Activated CD4-positive, alpha-beta memory T cell treated with anti-CD3 and anti-CD28 coated beads, Interleukin-2, amount 10 ng/mL, durations not matched to agents 7 days and 5 days (primary cell): ENCODE results near the gene ZBTB17. TPM values are rescaled to one million over a fixed set of nuclear protein-coding genes. Genes with fewer than 3 reads are reported as not detected.
A peak's percentile ranks its signal among the peaks of the same experiment; 100 is the strongest.
"Not testable (repeated sequence)": the region's sequence is repeated elsewhere in the genome, so short reads cannot be mapped to it uniquely, and the experiment has no call there.

Experiments
- CTCF ChIA-PET: fragments of 350-600 bp; sonication (Branson Sonifier 250); formaldehyde crosslinking; loops from one replicate; lab custom pipeline; 2021; ENCODE audit warnings: antibody characterized with exemption, inconsistent platforms; lab: Charles Lee
- POLR2A ChIA-PET: fragments of 350-600 bp; sonication (Branson Sonifier 250); formaldehyde crosslinking; loops from one replicate; lab custom pipeline; 2021; ENCODE audit warnings: antibody characterized with exemption; lab: Charles Lee
- DNase-seq: peaks from one replicate; pipeline ENCODE4 v3.0.0-alpha.2; 2020
- H3K27ac Mint-ChIP-seq: one replicate; pipeline ENCODE4 v1.8.0; 2021; ENCODE audit warnings: mild to moderate bottlenecking, mixed read lengths
- H3K27me3 Mint-ChIP-seq: one replicate; pipeline ENCODE4 v1.8.0; 2021; ENCODE audit warnings: mixed read lengths
- H3K36me3 Mint-ChIP-seq: one replicate; pipeline ENCODE4 v1.8.0; 2021; ENCODE audit warnings: low read depth, mixed read lengths
- H3K4me1 Mint-ChIP-seq: one replicate; pipeline ENCODE4 v1.8.0; 2021; ENCODE audit warnings: mixed read lengths
- H3K4me3 Mint-ChIP-seq: one replicate; pipeline ENCODE4 v1.8.0; 2021; ENCODE audit warnings: mild to moderate bottlenecking, mixed read lengths
- H3K9me3 Mint-ChIP-seq: one replicate; pipeline ENCODE4 v1.8.0; 2021; ENCODE audit warnings: mixed read lengths
- total RNA-seq, 2 experiments: library from RNA; stranded (reverse); gene quantifications; one replicate each; pipeline ENCODE4 v1.2.3, GENCODE V29; 2021

Gene ZBTB17
- total RNA-seq, 2 experiments from 2014 or later: 43.8 to 48.0 TPM

- ChIA-PET CTCF (interaction anchor here (1.2 to 1.3 kb wide), 2 partner anchors 12 to 80 kb away, joined by 3 to 7 read pairs; no protein-coding TSS in a partner anchor), POLR2A (interaction anchor here (0.8 to 1.3 kb wide), 2 partner anchors 59 to 61 kb away, joined by 3 read pairs; no protein-coding TSS in a partner anchor)
- no peak overlapping the region for H3K27ac Mint-ChIP-seq
Measured at GRCh38 chr1:15895233-15895632, 80.7 kb downstream of the ZBTB17 start.

GRCh38 chr1:15892857-15893599 lies 82.9 kb downstream of the ZBTB17 start:
- peak overlapping the region; percentile 70 for H3K27ac Mint-ChIP-seq
- H3K36me3 Mint-ChIP-seq: peaks cover 37% of the 10 kb centered on the region
- CTCF ChIA-PET: interaction anchor here (1.5 kb wide), 1 partner anchor 101 kb away, joined by 3 read pairs; no protein-coding TSS in a partner anchor
- H3K27me3 Mint-ChIP-seq, H3K4me3 Mint-ChIP-seq, H3K9me3 Mint-ChIP-seq, DNase-seq: not testable (repeated sequence)
- POLR2A ChIA-PET: interaction anchor here (1.6 kb wide), 1 partner anchor 45 kb away, joined by 4 read pairs; the partner anchor contains the start of gene SPEN
- H3K4me1 Mint-ChIP-seq: peaks cover 31% of the 10 kb centered on the region

More at GRCh38 chr1:15895233-15895632, 80.7 kb downstream of the ZBTB17 start:
- no peaks in the 10 kb centered on the region for H3K9me3 Mint-ChIP-seq
- H3K4me1 Mint-ChIP-seq: peaks cover 35% of the 10 kb centered on the region
- no peaks in the 10 kb centered on the region for H3K27me3 Mint-ChIP-seq
- DNase-seq: no peak
- H3K36me3 Mint-ChIP-seq: peaks cover 27% of the 10 kb centered on the region
- H3K4me3 Mint-ChIP-seq: no peak overlapping the region

Other genes with a start within 250 kb of the ZBTB17 start
- 1 to 10 TPM; 1.4 to 1.9 TPM for gene SLC25A34, start 239.8 kb downstream of the ZBTB17 start, total RNA-seq
- not detected for gene TMEM82, start 233.6 kb downstream of the ZBTB17 start, total RNA-seq
- gene FBLIM1, start 217.3 kb downstream of the ZBTB17 start, total RNA-seq: not detected
- 1 to 10 TPM; 1.5 to 1.6 TPM for gene UQCRHL, start 168.5 kb downstream of the ZBTB17 start, total RNA-seq
- gene SPEN, start 128.4 kb downstream of the ZBTB17 start, total RNA-seq: 10 to 100 TPM; 52.1 to 52.5 TPM
- not detected for gene SRARP, start 28.1 kb upstream of the ZBTB17 start, total RNA-seq
- gene HSPB7, start 41.9 kb upstream of the ZBTB17 start, total RNA-seq: not detected
- gene CLCNKA, start 45.9 kb upstream of the ZBTB17 start, total RNA-seq: under 1 TPM; 0.13 to 0.20 TPM
- not detected for gene CLCNKB, start 67.7 kb upstream of the ZBTB17 start, total RNA-seq
- 1 to 10 TPM; 5.1 to 5.6 TPM for gene FAM131C, start 97.5 kb upstream of the ZBTB17 start, total RNA-seq
- gene EPHA2, start 180.0 kb upstream of the ZBTB17 start, total RNA-seq: not detected
- 1 to 10 TPM; 6.9 to 7.6 TPM for gene ARHGEF19, start 236.6 kb upstream of the ZBTB17 start, total RNA-seq